ENCODE results near the gene CSRP2.

Gene CSRP2

GRCh38 chr12:76879710-76880518 is 1.1 kb upstream of the CSRP2 start:
- peak overlapping the region; percentile 81 for H3K27ac ChIP-seq
- 0 out of 2 replicates have a peak, but pooled peaks have one; percentile 14 for TF ChIP-seq CTCF (conservative IDR thresholded peaks at IDR 0.05)

GRCh38 chr12:76878099-76878898 is 520 bp downstream of the CSRP2 start:
- peak overlapping the region; percentile 81 for H3K27ac ChIP-seq
- TF ChIP-seq CTCF (conservative IDR thresholded peaks at IDR 0.05) = peak; percentile 17; the same call in 1 of the 2 replicates

- TF ChIP-seq CTCF (conservative IDR thresholded peaks at IDR 0.05) = no peak
- H3K27ac ChIP-seq = no peak overlapping the region
Measured at GRCh38 chr12:76876696-76877229, 2.1 kb downstream of the CSRP2 start.

GRCh38 chr12:76874491-76875190 is 4.2 kb downstream of the CSRP2 start:
- H3K27ac ChIP-seq = peak overlapping the region; percentile 7; the same call in 1 of the 2 replicates
- TF ChIP-seq CTCF (conservative IDR thresholded peaks at IDR 0.05) = no peak

- TF ChIP-seq CTCF (conservative IDR thresholded peaks at IDR 0.05) = no peak
- H3K27ac ChIP-seq = peak overlapping the region; percentile 7; the same call in 1 of the 2 replicates
Measured at GRCh38 chr12:76874027-76874426, 4.8 kb downstream of the CSRP2 start.

- no peak for TF ChIP-seq CTCF (conservative IDR thresholded peaks at IDR 0.05)
- H3K27ac ChIP-seq = no peak overlapping the region
Measured at GRCh38 chr12:76872415-76872814, 6.4 kb downstream of the CSRP2 start.
